GM12864 (cell line): Measurements from ENCODE around the gene TRAPPC12.

Experiments used
- DNase-seq: peaks from one replicate; pipeline ENCODE4 v3.0.0-alpha.2; 2011; ENCODE audit warnings: low read depth
- H3K4me3 ChIP-seq: 2 replicates; pipeline ENCODE4 v1.5.1; 2011; ENCODE audit warnings: mild to moderate bottlenecking, low read depth, low read length, control low read depth
- TF ChIP-seq, protein P1 (sequence below): IDR thresholded peaks from 2 replicates; pipeline ENCODE4 v1.5.1; 2011; ENCODE audit warnings: low read depth, mild to moderate bottlenecking, moderate library complexity, low read length, control low read depth, inconsistent platforms; ENCODE audit errors: missing control alignments

Gene TRAPPC12

DNA sequence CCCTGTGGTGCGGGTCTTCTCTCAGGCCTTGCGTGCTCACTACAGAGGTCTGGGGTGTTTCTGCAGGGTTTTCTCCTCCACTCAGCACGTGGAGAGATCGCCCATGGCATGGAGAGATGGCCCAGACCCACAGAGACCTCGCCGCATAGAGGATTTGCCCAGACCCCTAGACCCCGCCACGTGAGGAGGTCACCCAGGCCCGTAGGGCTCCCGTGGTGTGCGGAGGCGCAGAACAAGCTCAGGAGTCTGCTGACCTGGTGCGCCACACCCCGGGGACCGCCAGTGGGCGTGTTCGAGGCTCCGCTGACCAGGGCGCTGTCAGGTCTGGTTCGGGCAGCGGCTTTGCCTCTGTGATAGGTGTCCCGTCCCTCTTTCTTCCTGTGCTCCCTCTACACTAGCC is 75.3 kb downstream of the TRAPPC12 start:
- DNase-seq, result no peak
- TF ChIP-seq, protein P1, sequence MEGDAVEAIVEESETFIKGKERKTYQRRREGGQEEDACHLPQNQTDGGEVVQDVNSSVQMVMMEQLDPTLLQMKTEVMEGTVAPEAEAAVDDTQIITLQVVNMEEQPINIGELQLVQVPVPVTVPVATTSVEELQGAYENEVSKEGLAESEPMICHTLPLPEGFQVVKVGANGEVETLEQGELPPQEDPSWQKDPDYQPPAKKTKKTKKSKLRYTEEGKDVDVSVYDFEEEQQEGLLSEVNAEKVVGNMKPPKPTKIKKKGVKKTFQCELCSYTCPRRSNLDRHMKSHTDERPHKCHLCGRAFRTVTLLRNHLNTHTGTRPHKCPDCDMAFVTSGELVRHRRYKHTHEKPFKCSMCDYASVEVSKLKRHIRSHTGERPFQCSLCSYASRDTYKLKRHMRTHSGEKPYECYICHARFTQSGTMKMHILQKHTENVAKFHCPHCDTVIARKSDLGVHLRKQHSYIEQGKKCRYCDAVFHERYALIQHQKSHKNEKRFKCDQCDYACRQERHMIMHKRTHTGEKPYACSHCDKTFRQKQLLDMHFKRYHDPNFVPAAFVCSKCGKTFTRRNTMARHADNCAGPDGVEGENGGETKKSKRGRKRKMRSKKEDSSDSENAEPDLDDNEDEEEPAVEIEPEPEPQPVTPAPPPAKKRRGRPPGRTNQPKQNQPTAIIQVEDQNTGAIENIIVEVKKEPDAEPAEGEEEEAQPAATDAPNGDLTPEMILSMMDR, result no peak
- H3K4me3 ChIP-seq, result no peak overlapping the region

DNA sequence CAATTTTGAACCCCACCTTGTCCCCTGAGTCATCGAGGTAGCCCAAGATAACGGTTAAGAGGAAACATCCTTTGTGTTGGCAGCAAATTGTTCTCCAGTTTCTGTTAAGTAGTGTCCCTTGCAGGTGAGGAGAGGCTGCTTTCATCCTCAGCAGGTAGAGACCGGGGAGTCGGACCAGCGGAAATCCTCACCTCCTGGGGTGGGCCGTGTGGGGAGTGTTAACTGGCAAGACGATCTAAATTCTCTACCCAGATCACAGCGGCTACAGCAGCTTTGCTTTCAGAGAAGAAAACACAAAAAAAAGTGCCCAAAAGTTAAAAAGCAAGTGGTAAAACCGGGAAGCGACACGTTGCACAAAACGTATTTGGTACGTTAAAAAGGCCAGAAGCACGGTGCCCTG is 76.6 kb downstream of the TRAPPC12 start:
- TF ChIP-seq, protein P1, result no peak
- no peak overlapping the region for H3K4me3 ChIP-seq
- DNase-seq, result no peak

DNA sequence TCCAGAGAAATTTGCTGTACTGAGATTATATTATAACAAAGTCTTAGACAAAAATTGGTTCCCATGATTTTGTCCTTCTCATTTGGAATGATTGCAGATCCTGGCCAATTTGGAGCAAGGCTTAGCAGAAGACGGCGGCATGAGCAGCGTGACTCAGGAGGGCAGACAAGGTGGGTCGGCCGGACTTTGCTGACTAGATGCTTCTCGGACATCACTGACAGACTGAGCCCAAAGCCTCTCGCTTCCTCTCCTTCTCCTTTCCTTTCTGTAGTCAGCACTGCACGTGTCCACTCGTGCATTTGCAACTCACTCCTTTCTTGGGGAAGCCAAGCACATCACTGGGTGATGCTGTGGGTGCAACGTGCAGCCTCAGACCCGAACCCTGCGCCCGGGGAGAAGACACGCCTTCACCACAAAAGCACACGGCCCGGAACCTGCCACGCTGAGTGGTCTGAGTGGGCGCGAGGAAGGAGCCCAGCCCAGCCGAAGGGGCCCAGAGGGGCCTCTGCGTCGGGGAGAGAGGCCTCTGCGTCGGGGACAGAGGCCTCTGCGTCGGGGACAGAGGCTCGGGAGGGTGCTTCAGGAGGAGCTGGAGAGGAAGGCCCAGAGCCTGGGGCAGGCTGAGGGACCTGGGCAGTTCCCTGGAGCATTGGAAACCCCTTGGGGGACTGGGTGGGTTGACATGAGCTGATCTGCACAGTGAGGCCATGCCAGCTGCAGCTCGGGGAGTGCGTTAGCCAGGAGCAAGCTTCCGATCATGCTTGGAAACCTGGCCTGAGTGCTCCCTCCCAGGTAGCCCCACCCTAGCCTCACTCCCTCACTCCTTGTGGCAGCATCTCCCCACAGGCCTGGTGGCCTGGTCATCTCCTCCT is 78.3 kb downstream of the TRAPPC12 start:
- TF ChIP-seq, protein P1, result no peak
- no peak for DNase-seq
- no peak overlapping the region for H3K4me3 ChIP-seq

DNA sequence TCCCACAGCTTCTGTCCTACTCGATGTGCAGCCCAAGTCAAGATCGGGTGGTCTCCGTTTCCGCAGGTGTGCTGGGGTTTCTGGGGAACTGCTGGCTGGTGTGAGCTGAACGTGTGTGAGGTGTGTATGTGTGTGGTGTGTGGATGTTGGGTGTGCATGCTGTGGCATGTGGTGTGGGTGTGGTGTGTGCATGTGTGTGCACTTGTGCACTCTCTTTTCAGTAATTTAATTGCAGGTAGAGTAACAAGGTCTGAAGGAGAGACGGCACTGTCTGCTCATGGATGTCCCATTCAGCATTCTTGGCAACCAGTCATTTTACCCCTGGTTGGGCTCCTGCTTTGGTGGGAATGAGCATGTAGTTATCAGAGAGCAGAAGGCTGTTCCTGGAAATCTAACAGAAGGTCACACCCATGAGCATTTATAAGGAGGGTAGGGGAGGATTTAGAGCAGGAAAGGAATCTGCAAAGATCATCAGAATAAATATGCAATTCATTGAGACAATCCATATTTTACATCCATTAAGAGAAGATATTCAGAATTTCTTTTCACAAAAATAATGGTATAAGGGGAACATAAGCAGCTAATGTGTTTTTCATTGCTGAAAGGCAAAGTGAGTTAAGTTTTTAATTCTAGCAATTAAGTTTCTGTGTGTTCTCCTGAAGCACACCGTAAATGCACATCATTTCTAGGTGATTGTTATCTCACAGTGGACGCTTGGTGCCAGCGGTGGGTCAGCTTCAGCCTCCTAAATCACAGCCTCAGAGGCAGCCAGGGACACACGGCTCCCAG is 79.1 kb downstream of the TRAPPC12 start:
- TF ChIP-seq, protein P1, result no peak
- DNase-seq, result no peak
- H3K4me3 ChIP-seq, result no peak overlapping the region

DNA sequence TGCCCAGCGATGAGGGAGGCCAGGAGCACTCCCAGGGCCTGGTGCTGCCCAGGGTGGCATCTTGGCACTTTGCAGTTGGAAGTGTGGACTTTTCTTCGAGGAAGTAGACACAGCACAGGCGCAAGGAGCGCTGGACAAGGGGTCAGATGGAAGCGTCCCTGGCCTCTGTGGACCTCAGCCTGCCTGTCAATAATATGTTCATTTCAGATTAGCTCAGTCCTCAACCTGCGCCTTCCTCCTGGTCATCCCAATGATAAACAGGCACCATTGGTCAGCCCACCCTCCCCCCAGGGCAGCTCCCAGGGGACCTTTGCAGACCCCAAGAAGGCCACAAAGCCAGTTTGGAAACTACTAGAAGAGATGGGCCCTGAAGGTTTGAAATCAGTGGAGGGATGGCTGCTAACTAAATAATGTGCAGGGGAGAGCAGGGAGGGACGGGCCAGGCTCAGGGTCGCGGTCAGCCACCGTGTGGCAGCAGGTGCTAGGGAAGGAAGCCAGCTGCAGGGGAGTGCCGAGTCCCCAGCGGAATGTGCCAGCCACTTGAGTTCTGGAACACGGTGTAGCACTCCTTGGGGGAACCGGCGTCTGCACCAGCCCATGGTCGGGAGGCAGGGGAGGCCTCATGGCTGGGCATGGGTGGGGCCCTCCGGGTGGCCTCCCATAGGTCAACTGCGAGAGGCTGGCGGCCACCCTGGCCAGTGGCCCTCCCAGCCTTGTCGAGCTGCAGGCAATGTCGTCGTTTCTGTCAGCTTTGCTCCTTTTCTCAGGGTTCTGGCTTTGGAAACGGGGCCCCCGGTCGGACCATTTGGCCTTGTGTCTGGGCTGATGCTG is 79.9 kb downstream of the TRAPPC12 start:
- DNase-seq, result no peak

DNA sequence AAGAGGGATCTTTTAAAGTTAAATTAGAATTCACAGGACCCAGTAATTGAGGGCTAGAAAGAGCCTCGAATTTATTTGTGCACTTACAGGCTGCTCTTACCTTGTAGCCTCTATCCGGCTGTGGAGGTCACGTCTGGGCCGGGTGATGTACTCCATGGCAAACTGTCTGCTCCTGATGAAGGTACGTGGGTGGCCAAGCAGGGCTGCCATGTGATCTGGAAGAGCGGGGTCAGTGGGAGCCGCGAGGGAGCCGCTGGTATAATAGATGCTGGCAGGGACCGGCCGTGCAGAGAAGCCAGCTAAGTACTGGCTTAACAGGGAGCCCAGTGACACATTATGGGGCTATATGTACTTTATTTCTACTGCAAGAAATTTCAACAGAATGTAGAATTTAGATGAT is 80.7 kb downstream of the TRAPPC12 start:
- TF ChIP-seq, protein P1, result no peak
- H3K4me3 ChIP-seq, result no peak overlapping the region
- no peak for DNase-seq

More for the DNA sequence above, 79.9 kb downstream of the TRAPPC12 start:
- H3K4me3 ChIP-seq, result no peak overlapping the region
- TF ChIP-seq, protein P1, result no peak
